Endothelial cell of umbilical vein (primary cell): ENCODE results near the gene MPIG6B. TPM values are rescaled to one million over a fixed set of nuclear protein-coding genes. Genes with fewer than 3 reads are reported as not detected.

Experiments
- Bru-seq: library from RNA; stranded (reverse); fragments of 400-500 nt; gene quantifications from one replicate; lab custom pipeline; 2021; lab: Mats Ljungman, UMichigan
- BruChase-seq, 2 experiments: library from RNA; stranded (reverse); fragments of 400-500 nt; gene quantifications; one replicate each; lab custom pipeline; 2021; lab: Mats Ljungman, UMichigan
- BruUV-seq: library from RNA; stranded (reverse); fragments of 400-500 nt; replicated peaks from 2 replicates; lab custom pipeline; 2021; lab: Mats Ljungman, UMichigan
- CTCF ChIA-PET: fragments of 300-600, 350-600 bp; sonication (Branson Sonifier 250); formaldehyde crosslinking; loops from one replicate; lab custom pipeline; 2021; ENCODE audit warnings: antibody characterized with exemption, inconsistent platforms; lab: Charles Lee
- POLR2A ChIA-PET: fragments of 300-600, 350-600 bp; sonication (Branson Sonifier 250); formaldehyde crosslinking; loops from one replicate; lab custom pipeline; 2021; ENCODE audit warnings: antibody characterized with exemption, inconsistent platforms; lab: Charles Lee
- DNase-seq: peaks from one replicate; pipeline ENCODE4 v3.0.0-alpha.2; 2011; ENCODE audit warnings: low read depth, low spot score
- FAIRE-seq: peaks from 2 replicates; lab custom pipeline; 2011; peaks lifted over from hg19 to GRCh38; lab: Jason Lieb, UNC
- H2AFZ ChIP-seq: 2 replicates; pipeline ENCODE4 v1.6.0; 2012; ENCODE audit warnings: low read depth, low read length, control low read depth, inconsistent platforms
- H3K27ac ChIP-seq: 2 replicates; pipeline ENCODE4 v1.5.1; 2011; ENCODE audit warnings: low read depth, mild to moderate bottlenecking, control low read depth, low read length, moderate library complexity; ENCODE audit not compliant: insufficient read depth
- H3K27me3 ChIP-seq, 2 experiments: 2 replicates each; pipeline versions ENCODE4 v1.6.0 to v1.6.1; 2011; ENCODE audit warnings: low read length in 2 of 2, mixed read lengths in 1 of 2; ENCODE audit not compliant: control insufficient read depth in 2 of 2, insufficient read depth in 2 of 2
- H3K36me3 ChIP-seq, 2 experiments: 2 replicates in 1 of 2; 3 replicates in 1 of 2; pipeline ENCODE4 v1.5.1; 2011; ENCODE audit warnings: low read length in 2 of 2, mild to moderate bottlenecking in 1 of 2, moderate library complexity in 1 of 2; ENCODE audit not compliant: control insufficient read depth in 2 of 2, insufficient read depth in 2 of 2; ENCODE audit errors: extremely low read depth in 1 of 2
- H3K4me1 ChIP-seq: 3 replicates; pipeline ENCODE4 v1.5.1; 2011; ENCODE audit warnings: mild to moderate bottlenecking, low read length; ENCODE audit not compliant: control insufficient read depth, insufficient read depth; ENCODE audit errors: extremely low read depth
- H3K4me2 ChIP-seq: 2 replicates; pipeline ENCODE4 v1.6.1; 2011; ENCODE audit warnings: low read length, control low read depth, mixed read lengths; ENCODE audit not compliant: insufficient read depth
- H3K4me3 ChIP-seq, 3 experiments: fragments of 200-600 bp in 1 of 3; sonication (generic), shearing (Covaris generic) in 1 of 3; replicated peaks in 1 of 3; 2 replicates each; pipeline ENCODE4 v1.5.1; 2011 to 2016; ENCODE audit warnings: control low read depth in 3 of 3, low read length in 3 of 3, mild to moderate bottlenecking in 2 of 3, inconsistent platforms in 1 of 3, low read depth in 1 of 3, moderate library complexity in 1 of 3; ENCODE audit not compliant: insufficient read depth in 1 of 3
- H3K79me2 ChIP-seq: 2 replicates; pipeline ENCODE4 v1.6.0; 2012; ENCODE audit warnings: low read length, inconsistent platforms; ENCODE audit not compliant: control insufficient read depth, insufficient read depth
- H3K9ac ChIP-seq: replicated peaks from 2 replicates; pipeline ENCODE3; 2011; ENCODE audit warnings: low read length, control low read depth; ENCODE audit not compliant: insufficient read depth; ENCODE audit errors: extremely low read depth
- H3K9me1 ChIP-seq: replicated peaks from 3 replicates; pipeline ENCODE4 v1.6.0; 2011; ENCODE audit warnings: mild to moderate bottlenecking, low read length; ENCODE audit not compliant: control insufficient read depth, insufficient read depth; ENCODE audit errors: extremely low read depth
- H3K9me3 ChIP-seq: replicated peaks from 2 replicates; pipeline ENCODE4 v1.5.1; 2012; ENCODE audit warnings: low read length, inconsistent platforms; ENCODE audit not compliant: control insufficient read depth, insufficient read depth
- H4K20me1 ChIP-seq: replicated peaks from 2 replicates; pipeline ENCODE3; 2011; ENCODE audit warnings: mild to moderate bottlenecking, low read length; ENCODE audit not compliant: control insufficient read depth, insufficient read depth; ENCODE audit errors: extremely low read depth
- CTCF ChIP-seq, 2 donors: IDR thresholded peaks; 1 replicate in 1 of 2; 2 replicates in 1 of 2; pipeline ENCODE4 v1.5.1; 2011; ENCODE audit warnings: low read length in 2 of 2, mild to moderate bottlenecking in 2 of 2, moderate library complexity in 2 of 2, control low read depth in 1 of 2, inconsistent platforms in 1 of 2, low read depth in 1 of 2; ENCODE audit not compliant: insufficient read depth in 1 of 2; ENCODE audit errors: extremely low read depth in 1 of 2
- EZH2 ChIP-seq: IDR thresholded peaks from 2 replicates; pipeline ENCODE4 v1.6.1; 2012; ENCODE audit warnings: borderline replicate concordance, low read depth, mild to moderate bottlenecking, moderate library complexity, low read length, inconsistent platforms; ENCODE audit not compliant: severe bottlenecking
- FOS ChIP-seq: IDR thresholded peaks from 2 replicates; pipeline ENCODE4 v1.6.1; 2011; ENCODE audit warnings: mild to moderate bottlenecking, low read length, moderate library complexity, borderline replicate concordance; ENCODE audit not compliant: insufficient read depth
- MYC ChIP-seq: IDR thresholded peaks from one replicate; pipeline ENCODE4 v1.6.1; 2011; ENCODE audit warnings: mild to moderate bottlenecking, low read depth, low read length
- dilution Hi-C: fragments of 300-500 bp; cut with MboI; formaldehyde crosslinking; loops from one replicate; pipeline ENCODE4 v1.15.0; 2019; ENCODE audit warnings: low sequenced_read_pairs; ENCODE audit not compliant: extremely low pct_ligation_motif_present
- intact Hi-C: fragments of 100-400 bp; cut with micrococcal nuclease; formaldehyde crosslinking; loops from one replicate; pipeline ENCODE4 v1.10.0; 2022
- long read RNA-seq: library from polyadenylated mRNA; stranded (forward); transcript quantifications from one replicate; pipeline ENCODE4 v2.0.0, GENCODE V29; 2021
- polyA minus RNA-seq, 3 experiments: library from RNA; depleted of rRNA, polyadenylated mRNA; stranded (reverse); fragments of >200 nt; gene quantifications; 1 replicate in 1 of 3; 2 replicates in 2 of 3; pipeline ENCODE4 v1.2.3, GENCODE V29; 2011
- polyA plus RNA-seq, 4 experiments: library from polyadenylated mRNA; depleted of rRNA in 3 of 4; stranded (reverse) in 3 of 4; unstranded in 1 of 4; fragments of >200 nt; gene quantifications; 2 replicates each; pipeline versions ENCODE4 v1.2.1 to v1.2.3, GENCODE V29; 2011 to 2012; ENCODE audit warnings: missing spikeins in 1 of 4
- total RNA-seq: library from RNA; stranded (reverse); gene quantifications from 2 replicates; pipeline ENCODE4 v1.2.3, GENCODE V29; 2021

MPIG6B gene
- not detected in 2 replicates for total RNA-seq
- polyA plus RNA-seq = not detected in 2 replicates
- polyA plus RNA-seq (2011; cell fraction: cytosol; rRNA removed) = not detected in 2 replicates
- polyA plus RNA-seq (2011; cell fraction: nucleus; rRNA removed) = not detected in 2 replicates
- 0.08 and 0.21 TPM in 2 replicates for polyA plus RNA-seq (2012)
- not detected in 2 replicates for polyA minus RNA-seq
- polyA minus RNA-seq (2011; cell fraction: cytosol; rRNA and poly(A)+ RNA removed) = not detected
- polyA minus RNA-seq (2011; cell fraction: nucleus; rRNA and poly(A)+ RNA removed) = not detected in 2 replicates
- Bru-seq, nascent RNA = not detected
- not detected for BruChase-seq, experiment 1, labeled RNA remaining after a 6-hour chase
- BruChase-seq, experiment 2, labeled RNA remaining after a 2-hour chase = not detected
- long read RNA-seq = 0 reads

GRCh38 chr6:31723245-31723979, at the start of gene MPIG6B:
TSS of gene MPIG6B (plus strand) at chr6:31723373. CDS start at chr6:31723384, 11 bp downstream.
- FAIRE-seq = no peak
- Histone ChIP-seq H3K36me3 (peaks cover 3 to 16% of the 10 kb centered on the region in 2 experiments), H3K9me3 (no peaks in the 10 kb centered on the region), H2AFZ (no peak within 1 kb of the TSS), H3K4me2 (no peak within 1 kb of the TSS), H3K27me3 (peaks cover 0 to 2% of the 10 kb centered on the region in 2 experiments), H3K9ac (no peak within 1 kb of the TSS), H3K9me1 (no peaks in the 10 kb centered on the region), H3K4me1 (peaks cover 21% of the 10 kb centered on the region), H4K20me1 (no peaks in the 10 kb centered on the region), H3K4me3 (no peak within 1 kb of the TSS), H3K79me2 (no peaks in the 10 kb centered on the region), H3K27ac (no peak within 1 kb of the TSS)
- no peak for DNase-seq
- ChIA-PET POLR2A (interaction anchor here (0.6 to 2.3 kb wide), 2 partner anchors 9 to 106 kb away, joined by 8 to 10 read pairs; partner anchors contain the start of gene LY6G6D), CTCF (interaction anchor here (1.0 to 1.8 kb wide), 6 partner anchors 9 to 107 kb away, joined by 3 to 5 read pairs (median 4); no protein-coding TSS in a partner anchor)
- BruUV-seq = no TSS peak
- TF ChIP-seq MYC (no peak), EZH2 (no peak), FOS (no peak), CTCF (IDR thresholded peaks at IDR 0.05; ENCODE audit: extremely low read depth in 1 of 2, insufficient read depth in 1 of 2, low read depth in 1 of 2, low read length in 2 of 2) (no peak)
- intact Hi-C loops (no loop called here), dilution Hi-C loops (no loop called here)
